Activated T-cell treated with anti-CD3 and anti-CD28 coated beads, Interleukin-2, amount 50 U/mL, for 24 hours (primary cell): ENCODE measurements around the gene CFD.
"Not testable (repeated sequence)": the region's sequence is repeated elsewhere in the genome, so short reads cannot be mapped to it uniquely, and the experiment has no call there.

Experiments
- DNase-seq: peaks from one replicate; pipeline ENCODE4 v3.0.0-alpha.2; 2020
- H3K27ac Mint-ChIP-seq: 2 replicates; pipeline ENCODE4 v1.8.0; 2020; ENCODE audit warnings: mild to moderate bottlenecking, mixed read lengths
- H3K27me3 Mint-ChIP-seq: 2 replicates; pipeline ENCODE4 v1.8.0; 2020; ENCODE audit warnings: mixed read lengths
- H3K36me3 Mint-ChIP-seq: 2 replicates; pipeline ENCODE4 v1.8.0; 2020; ENCODE audit warnings: low read depth, mixed read lengths
- H3K4me1 Mint-ChIP-seq: 2 replicates; pipeline ENCODE4 v1.8.0; 2020; ENCODE audit warnings: low read depth, mixed read lengths
- H3K4me3 Mint-ChIP-seq: 2 replicates; pipeline ENCODE4 v1.8.0; 2020; ENCODE audit warnings: mild to moderate bottlenecking, moderate library complexity, mixed read lengths
- H3K9me3 Mint-ChIP-seq: 2 replicates; pipeline ENCODE4 v1.8.0; 2020; ENCODE audit warnings: mixed read lengths

CFD gene

DNA sequence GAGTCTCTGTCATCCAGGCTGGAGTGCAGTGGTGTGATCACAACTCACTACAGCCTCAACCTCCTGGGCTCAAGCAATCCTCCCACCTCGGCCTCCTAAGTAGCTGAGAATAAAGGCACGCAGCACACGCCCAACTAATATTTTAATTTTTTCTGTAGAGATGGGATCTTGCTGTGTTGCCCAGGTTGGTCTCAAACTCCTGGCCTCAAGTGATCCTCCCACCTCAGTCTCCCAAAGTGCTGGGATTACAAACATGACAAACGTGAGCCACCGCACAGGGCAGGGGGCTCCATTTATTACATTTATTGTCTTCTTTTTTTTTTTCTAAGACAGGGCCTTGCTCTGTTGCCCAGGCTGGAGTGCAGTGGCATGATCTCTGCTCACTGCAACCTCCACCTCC lies 39.3 kb upstream of the CFD start:
- not testable (repeated sequence) for H3K27ac Mint-ChIP-seq, DNase-seq, H3K4me1 Mint-ChIP-seq, H3K9me3 Mint-ChIP-seq, H3K4me3 Mint-ChIP-seq
- H3K36me3 Mint-ChIP-seq = peaks cover 11% of the 10 kb centered on the region
- H3K27me3 Mint-ChIP-seq = peaks cover 18% of the 10 kb centered on the region

DNA sequence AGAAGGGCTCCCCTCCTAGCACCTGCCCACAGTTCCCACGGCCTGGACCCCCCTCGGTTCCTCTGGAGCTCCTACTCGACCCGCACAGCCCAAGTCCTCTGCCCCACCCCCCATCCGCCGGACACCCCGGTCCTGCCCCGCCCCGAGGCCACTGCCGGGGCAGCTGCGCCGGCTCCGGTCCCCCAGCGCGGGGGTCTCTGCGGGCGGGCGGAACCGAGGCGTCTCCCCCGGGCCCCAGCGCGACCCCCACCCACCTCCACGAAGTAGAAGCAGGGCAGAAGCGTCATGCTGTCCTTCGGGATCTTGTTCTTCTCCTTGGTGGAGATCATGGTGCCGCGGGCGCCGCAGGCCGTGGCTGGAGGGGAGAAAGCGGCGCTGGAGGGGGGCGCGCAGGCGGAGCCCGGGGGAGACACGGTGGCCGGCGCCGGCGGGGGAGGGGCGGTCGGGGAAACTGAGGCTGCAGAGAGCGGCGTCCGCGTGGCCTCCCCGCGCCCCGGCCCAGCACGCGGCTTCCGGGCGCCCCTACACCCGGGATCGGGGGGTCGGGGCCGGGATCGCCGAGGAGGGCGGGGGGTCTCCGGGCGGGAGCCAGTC lies 38.1 kb upstream of the CFD start:
- no peak for DNase-seq
- Mint-ChIP-seq H3K4me1 (no peaks in the 10 kb centered on the region), H3K4me3 (no peak overlapping the region), H3K9me3 (peaks cover 3% of the 10 kb centered on the region), H3K36me3 (peaks cover 4% of the 10 kb centered on the region), H3K27ac (no peak overlapping the region), H3K27me3 (peaks cover 21% of the 10 kb centered on the region)

DNA sequence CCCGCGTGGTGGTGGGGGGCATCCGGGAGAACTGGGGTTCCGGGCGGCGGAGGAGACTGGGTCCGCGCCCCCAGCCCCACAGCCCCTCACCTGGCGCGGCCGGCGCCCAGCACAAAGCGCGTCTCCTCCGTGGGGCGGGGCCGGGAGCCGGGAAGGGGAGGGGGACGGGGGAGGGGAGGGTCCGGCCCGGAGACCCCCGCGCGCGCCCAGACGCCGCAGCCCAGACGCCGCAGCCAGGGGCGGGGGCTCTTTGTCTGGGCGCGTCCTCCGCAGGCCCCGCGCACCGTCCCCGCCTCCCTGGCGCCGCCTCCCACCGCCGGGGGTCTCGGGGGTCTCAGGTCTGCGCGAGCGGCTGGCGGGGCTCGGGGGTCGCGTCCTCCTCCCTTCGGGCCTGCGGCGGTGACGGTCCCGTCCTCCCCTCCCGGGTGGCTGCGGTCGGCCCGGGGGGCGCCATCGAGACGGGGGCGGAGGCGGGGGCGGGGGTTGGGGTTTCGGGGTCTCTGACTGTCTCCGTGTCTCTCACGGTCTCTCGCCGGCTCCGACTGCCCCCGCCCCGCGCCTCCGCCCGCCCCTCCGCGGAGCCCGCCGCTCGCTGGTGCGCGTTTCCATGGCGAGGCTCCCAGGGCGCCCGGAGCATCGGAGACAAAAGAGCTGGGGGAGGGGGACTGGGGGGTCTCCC lies 37.5 kb upstream of the CFD start, which contains the start of gene PLPPR3:
TSS of gene PLPPR3 (minus strand) at position 131 of the 679 bp plus-strand sequence. CDS start 396 bp downstream, outside the sequence.
- Mint-ChIP-seq H3K27ac (peak within 1 kb of the TSS; percentile 44), H3K36me3 (no peaks in the 10 kb centered on the region), H3K4me3 (peak within 1 kb of the TSS; percentile 8), H3K9me3 (no peaks in the 10 kb centered on the region), H3K4me1 (no peaks in the 10 kb centered on the region), H3K27me3 (peaks cover 21% of the 10 kb centered on the region)
- DNase-seq = no peak

DNA sequence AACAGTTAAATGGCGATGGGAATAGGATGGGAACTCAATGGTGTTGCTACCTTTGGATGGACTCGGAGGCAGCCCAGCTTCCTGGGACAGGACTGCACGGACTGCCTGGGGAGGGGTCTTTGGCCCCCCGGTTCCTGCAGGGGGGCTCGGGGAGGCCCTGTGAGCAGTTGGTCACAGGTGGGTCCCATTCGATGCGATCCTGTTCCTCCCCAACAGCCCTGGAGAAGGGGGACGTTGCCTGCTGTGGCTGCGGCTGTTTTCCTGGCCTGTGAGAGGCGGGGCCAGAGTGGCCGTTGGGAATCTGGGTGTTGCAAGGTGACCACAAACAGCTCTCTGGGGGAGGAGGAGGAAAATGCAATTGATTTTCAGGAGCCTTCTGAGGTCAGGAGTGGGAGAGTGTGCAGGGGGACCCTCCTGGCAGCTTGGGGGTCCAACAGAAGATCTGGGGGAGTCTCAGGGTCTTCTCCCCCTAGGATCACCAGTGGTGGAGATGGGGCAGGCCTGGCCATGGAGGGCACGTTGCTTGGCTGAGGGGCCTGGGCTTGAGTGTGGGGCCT lies 35.8 kb upstream of the CFD start:
- DNase-seq = no peak
- Mint-ChIP-seq H3K36me3 (no peaks in the 10 kb centered on the region), H3K4me3 (no peak overlapping the region), H3K27ac (no peak overlapping the region), H3K9me3 (no peaks in the 10 kb centered on the region), H3K27me3 (peaks cover 21% of the 10 kb centered on the region), H3K4me1 (no peaks in the 10 kb centered on the region)

DNA sequence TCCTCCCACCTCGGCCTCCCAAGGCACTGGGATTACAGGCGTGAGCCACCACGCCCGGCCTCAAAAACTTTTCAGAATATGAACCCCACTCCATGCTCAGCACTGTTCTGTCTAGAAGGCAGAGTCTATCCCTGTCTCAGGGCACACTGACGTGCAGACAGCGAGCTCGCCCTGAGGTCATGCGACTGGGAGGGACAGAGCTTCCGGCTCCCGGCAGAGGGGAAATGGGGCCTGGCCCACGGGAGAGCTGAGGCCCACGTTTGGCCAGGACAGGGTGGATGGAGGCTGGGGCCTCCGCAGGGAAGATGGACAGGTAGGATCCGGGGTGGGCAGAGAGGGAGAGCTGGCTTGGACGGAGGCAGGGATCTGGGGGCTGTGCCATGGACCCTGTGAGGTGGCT lies 34.6 kb upstream of the CFD start:
- H3K4me3 Mint-ChIP-seq = no peak overlapping the region
- no peaks in the 10 kb centered on the region for H3K9me3 Mint-ChIP-seq
- no peaks in the 10 kb centered on the region for H3K4me1 Mint-ChIP-seq
- no peak for DNase-seq
- H3K27ac Mint-ChIP-seq = no peak overlapping the region
- H3K27me3 Mint-ChIP-seq = peaks cover 21% of the 10 kb centered on the region
- no peaks in the 10 kb centered on the region for H3K36me3 Mint-ChIP-seq

DNA sequence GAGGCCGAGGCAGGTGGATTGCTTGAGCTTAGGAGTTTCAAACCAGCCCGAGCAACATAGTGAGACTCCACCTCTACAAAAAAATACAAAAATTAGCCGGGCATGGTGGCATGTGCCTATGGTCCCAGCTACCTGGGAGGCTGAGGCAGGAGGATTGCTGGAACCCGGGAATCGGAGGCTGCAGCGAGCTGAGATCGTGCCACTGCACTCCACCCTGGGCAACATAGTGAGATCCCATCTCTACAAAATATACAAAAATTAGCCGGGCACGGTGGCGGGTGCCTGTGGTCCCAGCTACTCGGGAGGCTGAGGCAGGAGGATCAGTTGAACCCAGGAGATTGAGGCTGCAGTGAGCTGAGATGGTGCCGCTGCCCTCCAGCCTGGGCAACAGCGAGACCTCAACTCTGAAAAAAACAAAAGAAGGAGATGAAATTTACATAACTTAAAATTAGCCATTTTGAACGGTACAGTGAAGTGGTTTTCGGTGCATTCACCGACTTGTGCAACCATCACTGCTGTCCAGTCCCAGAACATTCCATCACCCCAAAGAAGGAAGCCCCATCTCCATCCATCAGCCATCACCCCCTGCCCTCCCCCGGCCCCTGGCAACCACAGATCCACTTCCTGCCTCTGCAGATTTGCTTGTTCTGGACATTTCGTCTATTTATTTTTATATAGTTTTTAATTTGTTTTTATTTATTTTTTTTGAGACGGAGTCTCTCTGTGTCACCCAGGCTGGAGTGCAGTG lies 33.4 kb upstream of the CFD start:
- H3K4me1 Mint-ChIP-seq = no peaks in the 10 kb centered on the region
- no peak for DNase-seq
- no peaks in the 10 kb centered on the region for H3K9me3 Mint-ChIP-seq
- H3K36me3 Mint-ChIP-seq = no peaks in the 10 kb centered on the region
- peaks cover 21% of the 10 kb centered on the region for H3K27me3 Mint-ChIP-seq
- no peak overlapping the region for H3K4me3 Mint-ChIP-seq
- H3K27ac Mint-ChIP-seq = no peak overlapping the region

DNA sequence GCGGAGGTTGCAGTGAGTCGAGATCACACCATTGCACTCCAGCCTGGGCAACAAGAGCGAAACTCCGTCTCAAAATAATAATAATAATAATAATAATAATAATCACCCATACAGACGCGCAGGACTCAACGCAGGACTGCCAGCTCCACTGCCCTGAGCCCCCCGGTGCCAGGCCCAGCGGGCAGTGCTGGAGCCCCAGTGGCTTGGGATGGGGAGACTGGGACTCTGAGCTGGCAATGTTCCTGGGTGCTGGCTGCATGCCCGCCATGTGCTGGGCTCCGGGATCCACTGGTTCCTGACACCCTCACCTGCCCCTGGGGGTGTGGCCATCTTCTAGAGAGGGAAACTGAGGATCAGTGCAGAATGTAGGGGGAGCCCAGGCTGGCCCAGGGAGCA lies 32.2 kb upstream of the CFD start:
- H3K4me3 Mint-ChIP-seq = no peak overlapping the region
- H3K36me3 Mint-ChIP-seq = no peaks in the 10 kb centered on the region
- peaks cover 24% of the 10 kb centered on the region for H3K27me3 Mint-ChIP-seq
- H3K4me1 Mint-ChIP-seq = no peaks in the 10 kb centered on the region
- H3K9me3 Mint-ChIP-seq = no peaks in the 10 kb centered on the region
- DNase-seq = no peak
- no peak overlapping the region for H3K27ac Mint-ChIP-seq

DNA sequence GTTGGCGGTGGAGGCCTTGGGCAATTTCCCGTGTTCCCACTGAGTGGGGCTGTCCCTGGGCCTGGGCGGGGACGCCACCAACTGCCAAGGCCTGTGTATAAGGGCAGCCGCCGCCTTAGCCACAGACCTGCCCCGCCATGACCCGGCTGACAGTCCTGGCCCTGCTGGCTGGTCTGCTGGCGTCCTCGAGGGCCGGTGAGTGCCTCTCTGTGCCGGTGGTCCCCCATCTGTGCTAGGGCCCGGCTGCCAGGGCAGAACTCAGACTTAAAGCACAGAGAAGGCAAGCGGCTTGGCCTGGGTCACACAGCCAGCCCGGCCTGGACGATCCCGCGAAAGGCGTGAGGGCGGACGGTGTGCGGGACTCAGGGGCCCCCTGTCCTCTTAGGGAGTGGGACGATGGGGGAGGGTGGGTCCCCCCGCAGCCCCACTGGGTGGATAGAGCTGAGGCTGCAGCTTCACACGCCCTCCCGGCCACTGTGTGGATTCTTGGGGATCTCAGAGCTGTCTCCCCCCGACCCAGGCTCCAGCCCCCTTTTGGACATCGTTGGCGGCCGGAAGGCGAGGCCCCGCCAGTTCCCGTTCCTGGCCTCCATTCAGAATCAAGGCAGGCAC lies 31.6 kb upstream of the CFD start, which contains the start of gene AZU1:
TSS of gene AZU1 (plus strand) at position 128 of the 612 bp plus-strand sequence. CDS start at position 138, 10 bp downstream.
- Mint-ChIP-seq H3K9me3 (no peaks in the 10 kb centered on the region), H3K36me3 (no peaks in the 10 kb centered on the region), H3K27me3 (peaks cover 21% of the 10 kb centered on the region), H3K27ac (no peak within 1 kb of the TSS), H3K4me3 (no peak within 1 kb of the TSS), H3K4me1 (no peaks in the 10 kb centered on the region)
- DNase-seq = no peak

DNA sequence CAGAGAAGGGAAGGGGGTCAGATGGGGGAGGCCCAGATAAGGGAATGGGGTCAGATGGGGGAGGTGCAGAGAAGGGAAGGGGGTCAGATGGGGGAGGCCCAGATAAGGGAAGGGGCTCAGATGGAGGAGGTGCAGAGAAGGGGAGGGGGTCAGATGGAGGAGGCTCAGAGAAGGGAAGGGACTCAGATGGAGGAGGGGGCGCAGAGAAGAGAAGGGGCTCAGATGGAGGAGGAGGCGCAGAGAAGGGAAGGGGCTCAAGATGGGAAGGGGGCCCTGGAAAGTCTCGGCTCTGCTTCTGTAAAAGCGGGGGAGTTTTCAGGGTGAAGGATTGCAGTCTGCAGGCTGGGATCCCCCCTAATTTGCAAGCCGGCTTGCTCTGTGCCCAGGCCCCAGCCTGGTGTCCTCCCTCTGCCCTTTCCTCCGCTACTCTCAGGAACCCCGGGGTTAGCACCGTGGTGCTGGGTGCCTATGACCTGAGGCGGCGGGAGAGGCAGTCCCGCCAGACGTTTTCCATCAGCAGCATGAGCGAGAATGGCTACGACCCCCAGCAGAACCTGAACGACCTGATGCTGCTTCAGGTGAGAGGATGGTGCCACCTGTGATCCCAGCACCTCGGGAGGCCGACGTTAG lies 30.2 kb upstream of the CFD start:
- DNase-seq = no peak
- no peaks in the 10 kb centered on the region for H3K4me1 Mint-ChIP-seq
- H3K27ac Mint-ChIP-seq = no peak overlapping the region
- no peaks in the 10 kb centered on the region for H3K9me3 Mint-ChIP-seq
- peaks cover 11% of the 10 kb centered on the region for H3K27me3 Mint-ChIP-seq
- H3K36me3 Mint-ChIP-seq = no peaks in the 10 kb centered on the region
- H3K4me3 Mint-ChIP-seq = no peak overlapping the region

DNA sequence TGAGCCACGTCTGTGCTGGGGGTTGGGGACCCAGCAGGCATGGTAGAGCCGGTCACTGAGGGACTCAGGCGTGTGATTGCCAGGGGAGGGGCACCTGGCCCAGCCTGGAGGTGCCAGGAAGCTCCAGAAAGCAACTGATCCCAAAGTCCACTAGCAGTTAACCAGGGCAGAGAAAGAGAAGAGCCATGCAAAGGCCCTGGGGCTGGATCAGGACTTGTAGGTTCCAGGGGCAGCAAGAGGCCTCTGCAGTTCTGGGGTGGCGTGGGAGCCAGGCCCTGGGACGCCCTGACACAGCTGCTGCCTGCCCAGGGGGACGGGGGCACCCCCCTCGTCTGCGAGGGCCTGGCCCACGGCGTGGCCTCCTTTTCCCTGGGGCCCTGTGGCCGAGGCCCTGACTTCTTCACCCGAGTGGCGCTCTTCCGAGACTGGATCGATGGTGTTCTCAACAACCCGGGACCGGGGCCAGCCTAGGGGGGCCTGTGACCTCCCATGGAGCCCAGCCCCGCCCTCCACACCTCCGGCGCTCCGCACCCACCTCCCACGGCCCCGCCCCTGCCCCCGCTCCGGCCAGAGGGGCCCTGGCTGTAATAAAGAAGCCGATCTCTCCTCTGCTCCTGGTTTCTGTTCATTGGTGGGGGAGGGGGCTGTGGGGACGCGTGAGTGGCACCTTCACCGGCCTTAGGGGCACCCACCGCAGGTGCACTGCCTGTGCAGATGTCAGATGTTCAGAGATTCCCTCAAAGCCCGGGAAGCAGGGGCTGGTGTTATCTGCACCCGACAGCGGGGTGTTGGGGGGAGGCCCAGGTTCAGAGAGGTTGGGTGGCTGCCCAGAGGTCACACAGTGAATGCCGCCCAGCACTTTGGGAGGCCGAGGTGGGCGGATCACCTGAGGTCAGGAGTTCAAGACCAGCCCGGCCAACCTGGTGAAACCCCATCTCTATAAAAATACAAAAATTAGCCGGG lies 27.8 kb upstream of the CFD start:
- no peaks in the 10 kb centered on the region for H3K4me1 Mint-ChIP-seq
- DNase-seq = no peak
- no peak overlapping the region for H3K4me3 Mint-ChIP-seq
- H3K27ac Mint-ChIP-seq = no peak overlapping the region
- peaks cover 16% of the 10 kb centered on the region for H3K27me3 Mint-ChIP-seq
- H3K9me3 Mint-ChIP-seq = no peaks in the 10 kb centered on the region
- no peaks in the 10 kb centered on the region for H3K36me3 Mint-ChIP-seq

DNA sequence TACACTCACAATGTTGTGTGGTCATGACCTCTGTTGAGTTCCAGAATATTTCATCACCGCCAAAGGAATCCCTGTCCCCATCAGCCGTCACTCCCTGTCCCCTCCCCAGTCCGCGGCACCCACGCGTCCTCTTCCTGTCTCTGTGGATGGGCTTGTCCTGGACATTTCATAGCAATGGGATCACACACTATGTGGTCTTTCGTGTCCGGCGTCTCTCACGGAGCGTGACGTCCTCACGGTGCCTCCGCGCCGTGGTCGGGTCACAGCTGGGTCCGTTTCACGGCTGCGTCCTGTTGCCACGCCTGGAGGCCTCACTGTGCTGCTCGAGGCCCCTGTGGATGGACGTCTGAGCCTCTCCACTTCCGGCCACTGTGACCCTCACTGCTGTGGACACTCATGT lies 25.2 kb upstream of the CFD start:
- no peaks in the 10 kb centered on the region for H3K36me3 Mint-ChIP-seq
- H3K9me3 Mint-ChIP-seq = no peaks in the 10 kb centered on the region
- peaks cover 22% of the 10 kb centered on the region for H3K27me3 Mint-ChIP-seq
- no peak overlapping the region for H3K27ac Mint-ChIP-seq
- H3K4me1 Mint-ChIP-seq = no peaks in the 10 kb centered on the region
- no peak overlapping the region for H3K4me3 Mint-ChIP-seq
- DNase-seq = no peak

DNA sequence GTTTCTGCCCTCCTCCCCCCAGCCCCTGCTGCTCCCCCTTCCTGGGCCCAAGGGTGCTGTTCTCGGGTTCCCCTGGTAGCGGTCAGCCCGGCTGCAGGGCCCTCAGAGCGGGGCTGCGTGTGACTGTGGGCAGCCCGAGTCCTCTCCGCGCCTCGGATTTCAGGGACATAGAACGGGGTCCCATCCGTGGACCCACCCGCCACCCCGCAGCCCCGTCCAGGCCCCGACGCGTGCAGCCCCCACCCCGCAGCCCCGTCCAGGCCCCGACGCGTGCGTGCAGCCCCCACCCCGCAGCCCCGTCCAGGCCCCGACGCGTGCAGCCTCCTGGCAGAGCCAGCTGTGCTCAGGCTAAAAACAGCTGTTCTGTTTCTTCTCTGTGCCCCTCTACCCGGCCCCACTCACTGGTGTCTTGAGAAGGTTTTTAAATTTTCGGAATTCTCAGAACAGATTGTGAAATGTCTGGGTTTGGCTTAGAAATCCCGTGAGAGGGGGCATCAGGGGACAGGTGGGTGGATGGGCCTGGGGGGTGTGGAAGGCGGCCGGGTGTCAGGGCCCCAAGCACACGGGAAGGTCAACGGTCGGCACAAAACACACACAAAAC lies 24.2 kb upstream of the CFD start:
- no peaks in the 10 kb centered on the region for H3K36me3 Mint-ChIP-seq
- H3K4me1 Mint-ChIP-seq = no peaks in the 10 kb centered on the region
- H3K27me3 Mint-ChIP-seq = peaks cover 22% of the 10 kb centered on the region
- no peaks in the 10 kb centered on the region for H3K9me3 Mint-ChIP-seq
- no peak overlapping the region for H3K27ac Mint-ChIP-seq
- DNase-seq = no peak
- H3K4me3 Mint-ChIP-seq = no peak overlapping the region
